NCI-H146 treated with DMSO at 0.1 percent for 48 hours (cell line): Measurements from ENCODE around the gene CIT.

Experiments used
- DNase-seq: peaks from one replicate; lab custom pipeline; 2025; ENCODE audit not compliant: unreplicated experiment; lab: John Stamatoyannopoulos, UW

The CIT gene

DNA sequence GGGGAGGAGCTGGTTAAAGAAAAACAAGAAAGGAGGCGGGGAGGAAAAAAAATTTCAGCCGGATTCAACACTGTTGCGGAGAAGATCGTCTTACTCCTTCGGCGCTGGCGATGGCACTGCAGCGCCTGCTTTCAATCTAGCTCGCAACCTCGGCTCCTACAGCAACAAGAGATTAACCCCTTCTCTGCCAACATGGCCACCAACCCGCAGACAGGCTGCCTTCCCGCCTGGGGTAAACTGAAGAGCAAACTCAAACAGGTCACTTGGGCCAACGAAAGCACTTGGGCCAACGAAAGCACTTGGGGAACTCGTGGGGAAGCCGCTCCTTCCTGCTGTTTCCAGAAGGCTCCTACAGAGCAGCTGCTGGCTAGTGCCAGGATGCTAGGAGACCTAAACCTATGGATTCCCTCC lies 73.7 kb downstream of the CIT start:
- no peak for DNase-seq

DNA sequence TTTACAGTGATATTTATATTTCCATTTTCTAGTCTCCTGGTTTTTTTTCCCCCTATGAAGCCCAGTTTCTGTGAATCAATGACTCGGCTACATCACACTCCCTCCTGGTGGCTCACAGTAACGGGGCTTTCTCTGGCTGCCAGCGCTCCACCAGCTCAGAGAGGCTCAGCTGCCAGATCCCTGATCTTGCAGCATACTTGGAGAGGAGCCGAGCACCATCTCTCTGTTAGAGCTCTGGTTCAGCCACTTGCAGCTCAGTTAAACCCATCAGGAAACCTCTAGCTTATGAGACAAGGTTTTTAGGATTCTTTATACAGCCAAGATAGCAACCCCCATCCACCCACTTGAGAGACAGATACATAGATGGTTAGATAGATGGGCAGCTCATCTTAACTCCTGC lies 74.6 kb downstream of the CIT start:
- DNase-seq = no peak

DNA sequence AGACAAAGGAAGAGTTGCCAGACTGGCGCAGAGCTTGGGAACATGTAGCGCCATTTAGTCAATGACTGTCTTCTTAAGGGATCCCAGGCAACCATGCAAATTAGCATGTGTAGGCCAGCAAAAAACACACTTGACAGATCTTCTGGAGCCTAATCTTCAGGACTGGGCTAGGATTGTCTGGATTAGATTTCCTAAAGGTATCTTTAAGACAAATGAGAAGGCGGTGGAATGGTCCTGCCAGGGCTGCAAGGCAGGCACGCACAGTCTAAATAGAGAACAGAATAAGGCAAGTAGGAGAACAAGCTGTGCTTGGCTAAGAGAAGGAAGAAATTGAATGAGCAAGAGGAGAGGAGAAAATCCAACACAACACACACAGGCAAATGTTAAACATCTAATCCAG lies 80.0 kb downstream of the CIT start:
- DNase-seq = no peak

DNA sequence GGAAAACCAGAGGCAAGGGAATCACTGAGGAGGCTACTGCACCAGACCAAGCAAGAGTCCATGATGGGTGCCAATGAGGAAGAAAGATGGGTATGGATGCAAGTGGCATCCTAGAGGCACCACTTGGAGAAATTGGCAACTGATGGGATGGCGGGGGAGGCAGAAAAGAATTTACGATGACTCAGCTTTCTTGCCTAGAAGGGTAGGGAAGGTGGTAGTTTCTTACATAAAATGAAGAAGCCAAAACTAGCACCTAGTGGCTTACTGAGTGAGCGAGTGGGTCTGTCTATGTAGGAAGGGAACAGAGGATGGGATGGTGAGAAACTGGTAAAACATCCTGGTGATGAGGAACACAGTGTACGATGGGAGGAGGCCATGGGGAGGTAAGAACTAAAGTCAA lies 80.8 kb downstream of the CIT start:
- no peak for DNase-seq

DNA sequence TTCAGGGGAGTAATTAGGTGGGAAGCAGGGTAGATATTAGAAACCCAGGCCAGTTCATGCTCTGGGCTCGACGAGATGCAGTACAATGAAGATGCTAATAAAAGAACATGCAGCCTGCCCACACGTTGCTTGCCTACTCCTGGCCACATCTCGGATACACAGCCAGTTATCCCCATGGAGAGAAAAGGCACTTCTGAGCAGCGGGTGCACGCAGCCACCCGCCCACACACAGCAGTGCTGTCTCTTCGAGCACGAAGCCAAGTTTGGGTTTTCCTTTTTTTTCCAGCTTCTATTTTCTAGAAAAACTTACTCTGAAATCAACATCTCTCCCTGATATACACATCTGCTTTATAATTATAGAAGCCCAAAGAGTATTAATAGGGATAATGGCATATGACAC lies 85.7 kb downstream of the CIT start:
- DNase-seq = no peak

DNA sequence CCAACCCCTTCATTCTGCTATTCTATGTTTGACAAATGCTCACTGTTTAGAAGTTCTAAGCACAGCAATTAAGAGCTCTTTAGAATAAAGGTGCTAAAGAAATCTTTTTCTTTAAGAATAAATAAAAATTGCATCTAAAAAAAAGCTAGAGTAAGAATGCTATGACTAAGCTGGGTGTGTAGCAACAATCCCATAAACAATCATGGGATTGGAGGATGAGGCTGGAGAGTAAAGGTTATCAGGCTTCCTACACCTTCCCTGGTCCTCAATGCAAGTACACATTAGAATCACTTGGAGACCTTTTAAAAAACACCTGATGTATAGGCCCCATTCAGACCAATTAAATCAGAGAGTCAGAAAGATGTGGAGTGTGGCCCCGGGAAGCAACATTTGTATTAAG lies 88.3 kb downstream of the CIT start:
- no peak for DNase-seq

DNA sequence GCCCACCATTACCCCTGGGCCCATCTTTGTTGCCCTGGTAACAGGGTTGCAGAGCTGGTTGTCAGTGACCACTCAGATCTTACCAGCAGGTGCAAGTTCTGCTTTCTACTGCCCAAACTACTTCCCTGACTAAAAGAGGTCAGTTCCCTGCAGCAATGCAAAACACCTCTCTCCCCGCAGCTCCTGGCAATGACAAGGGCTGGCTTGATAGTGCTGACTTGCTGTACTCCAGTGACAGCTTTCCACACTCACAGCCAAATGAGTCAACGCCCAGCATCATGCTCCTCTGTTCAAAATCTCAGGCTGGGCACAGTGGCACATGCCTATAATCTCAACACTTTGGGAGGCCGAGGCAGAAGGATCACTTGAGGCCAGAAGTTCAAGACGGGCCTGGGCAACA lies 90.6 kb downstream of the CIT start:
- DNase-seq = no peak

DNA sequence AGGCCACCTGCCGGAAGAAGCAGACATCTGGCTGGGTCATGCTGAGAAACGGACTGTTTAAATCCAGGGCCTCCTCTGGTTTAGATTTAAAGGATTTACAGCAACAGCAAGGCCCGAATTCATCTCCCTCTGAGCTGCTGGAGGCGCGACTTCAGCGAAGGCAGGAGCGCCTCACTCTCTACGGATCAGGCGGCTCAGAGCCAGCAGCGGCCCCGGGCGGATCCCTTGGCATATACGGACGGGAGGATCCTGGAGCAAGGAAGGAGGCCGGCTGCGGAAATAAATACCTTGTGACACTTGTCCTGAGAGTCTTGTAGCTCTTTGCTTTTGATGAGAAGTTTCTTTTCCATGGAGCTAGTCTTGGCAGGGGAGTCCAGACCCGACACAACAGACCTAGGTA lies 92.4 kb downstream of the CIT start:
- DNase-seq = no peak

DNA sequence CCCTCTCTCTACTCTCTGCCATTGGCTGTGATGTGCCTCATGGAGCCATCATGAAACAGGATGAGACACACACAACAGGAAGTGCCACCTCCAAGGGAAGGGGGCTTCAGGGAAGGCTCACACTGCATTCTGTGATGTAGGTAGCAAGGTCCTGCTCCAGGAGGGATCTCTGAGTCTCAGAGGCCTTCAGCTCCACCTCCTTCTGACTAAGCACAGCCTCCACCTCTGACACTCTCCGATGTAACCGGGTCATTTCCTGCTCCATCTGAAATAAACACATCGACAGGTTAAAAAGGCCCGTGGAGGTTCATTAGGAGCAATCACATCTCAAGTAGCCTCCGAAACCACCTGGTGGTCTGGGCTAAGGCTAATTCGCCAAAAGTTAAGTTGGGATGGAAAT lies 93.3 kb downstream of the CIT start:
- DNase-seq = no peak

DNA sequence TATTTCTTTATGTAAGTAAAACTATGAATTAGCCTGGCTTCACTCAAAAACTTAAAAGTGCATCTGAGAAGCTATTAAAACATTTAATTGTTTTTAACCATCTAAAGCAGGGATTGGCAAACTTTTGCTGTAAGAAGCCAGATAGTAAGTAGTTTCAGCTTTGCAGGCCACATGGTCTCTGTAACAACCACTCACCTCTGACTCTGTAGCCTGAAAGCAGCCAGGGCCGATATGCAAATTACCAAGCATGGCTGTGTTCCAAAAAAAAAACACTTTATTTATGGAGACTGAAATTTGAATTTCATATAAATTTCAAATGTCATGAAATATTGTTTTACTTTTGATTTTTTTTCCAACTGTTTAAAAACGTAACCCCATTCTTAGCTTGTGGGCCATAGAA lies 95.3 kb downstream of the CIT start:
- DNase-seq = no peak

DNA sequence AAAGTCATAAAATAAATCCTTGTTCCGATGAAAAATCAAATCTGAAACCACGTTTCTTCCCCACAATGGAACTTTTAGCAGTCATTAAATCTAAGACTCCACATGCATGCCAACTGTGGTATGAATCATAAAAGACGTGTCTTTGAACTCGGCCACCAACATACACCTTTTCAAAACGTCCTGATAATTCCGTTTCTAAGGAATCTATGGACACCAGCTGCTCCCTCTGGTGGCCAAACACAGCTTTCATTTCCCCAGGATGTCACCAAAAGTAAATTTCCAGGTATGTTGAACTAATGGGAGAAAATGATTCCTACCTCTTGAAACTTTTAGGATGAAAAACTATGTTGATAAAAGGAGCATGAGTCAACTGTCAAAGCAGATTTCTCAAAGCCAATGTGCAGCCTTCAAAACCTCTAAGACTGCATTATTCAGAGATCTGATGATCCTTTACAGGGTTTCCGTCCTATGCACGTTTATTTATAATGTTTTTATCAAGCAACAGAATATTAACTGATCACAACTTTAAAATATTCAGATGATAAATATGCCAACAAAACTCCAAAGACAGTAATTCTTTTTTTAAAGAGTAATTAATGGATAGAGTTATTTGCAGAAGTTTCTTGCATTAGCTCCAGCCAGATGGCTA lies 96.2 kb downstream of the CIT start:
- DNase-seq = no peak

DNA sequence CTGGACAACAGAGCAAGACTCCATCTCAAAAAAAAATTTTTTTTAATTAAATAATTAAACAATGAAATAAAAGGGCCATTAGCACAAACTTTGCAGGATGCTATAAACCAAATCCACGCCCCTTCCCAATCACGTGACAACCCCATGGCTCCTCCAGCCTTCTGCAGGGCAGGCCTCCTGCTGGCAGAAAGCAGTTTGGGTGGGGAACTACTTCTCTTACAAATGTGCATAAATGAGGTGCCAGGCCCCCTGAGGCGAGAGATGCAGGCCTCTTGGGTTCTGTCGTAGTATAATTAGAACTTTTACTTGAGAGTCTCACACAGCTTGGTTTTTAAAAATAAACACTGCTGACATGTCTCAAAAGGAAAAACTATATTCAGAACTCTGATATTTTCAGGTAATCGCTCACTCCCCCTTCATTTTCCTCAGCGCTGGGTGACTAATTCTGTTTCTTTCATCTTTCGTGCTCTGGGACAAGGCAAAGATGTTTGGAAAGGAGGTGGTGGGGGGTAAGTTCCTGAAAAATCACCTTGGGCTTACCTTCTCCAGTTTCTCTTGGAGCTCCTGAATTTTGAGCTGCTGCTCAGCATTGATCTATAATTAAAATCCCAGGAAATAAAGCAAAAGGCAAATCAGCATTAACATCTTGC lies 101.7 kb downstream of the CIT start:
- no peak for DNase-seq

DNA sequence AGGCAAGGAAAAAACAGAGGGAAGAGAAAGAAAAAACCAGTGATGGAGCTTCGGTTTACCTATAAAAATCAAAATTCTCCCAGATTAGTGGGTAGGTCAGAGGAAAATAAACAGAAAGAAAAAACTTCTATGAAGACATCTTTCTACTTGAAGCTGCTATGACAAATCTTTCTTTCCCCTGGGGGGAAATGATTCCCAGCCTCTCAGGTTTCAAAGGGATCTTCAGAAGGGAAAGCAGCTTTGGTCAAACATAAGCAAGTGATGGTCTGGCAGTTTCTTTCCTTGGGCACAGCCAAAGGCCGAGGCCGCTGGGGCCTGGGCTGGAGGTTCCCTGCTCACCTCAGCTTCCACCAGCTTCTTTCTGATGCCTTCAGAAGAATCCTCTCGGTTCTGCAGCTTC lies 104.7 kb downstream of the CIT start:
- no peak for DNase-seq

DNA sequence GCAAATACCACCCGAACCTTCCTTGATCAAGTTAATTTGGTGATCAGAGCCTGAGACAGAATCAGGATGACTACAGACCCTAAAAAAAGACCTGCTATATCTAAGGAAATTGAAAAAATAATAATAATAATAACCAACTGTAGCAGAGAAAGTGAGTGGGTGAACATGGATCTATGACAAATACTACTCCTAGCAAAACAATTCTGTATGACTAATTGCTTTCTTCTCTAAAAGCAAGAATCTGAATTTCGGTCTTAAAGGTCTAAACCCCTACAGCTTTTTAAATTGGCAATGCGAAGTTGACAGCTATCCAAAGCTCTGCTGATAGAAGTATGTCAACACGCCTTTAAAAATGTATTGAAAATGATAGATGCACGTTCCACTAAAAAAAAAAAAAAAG lies 107.0 kb downstream of the CIT start:
- no peak for DNase-seq

DNA sequence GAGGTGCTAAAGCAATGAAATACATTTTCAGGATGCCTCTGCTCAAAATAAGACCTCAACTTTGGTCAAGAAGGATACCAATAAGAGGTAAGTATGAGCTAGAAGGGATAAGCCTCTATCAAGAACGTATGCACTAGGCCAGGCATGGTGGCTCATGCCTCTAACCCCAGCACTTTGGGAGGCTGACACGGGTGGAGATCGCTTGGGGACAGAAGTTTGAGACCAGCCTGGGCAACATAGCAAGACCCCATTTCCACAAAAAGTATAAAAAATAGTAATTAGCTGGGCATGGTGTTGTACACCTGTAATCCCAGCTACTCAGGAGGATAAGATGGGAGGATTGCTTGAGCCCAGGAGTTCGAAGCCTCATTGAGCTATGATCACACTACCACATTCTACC lies 114.5 kb downstream of the CIT start:
- DNase-seq = no peak

DNA sequence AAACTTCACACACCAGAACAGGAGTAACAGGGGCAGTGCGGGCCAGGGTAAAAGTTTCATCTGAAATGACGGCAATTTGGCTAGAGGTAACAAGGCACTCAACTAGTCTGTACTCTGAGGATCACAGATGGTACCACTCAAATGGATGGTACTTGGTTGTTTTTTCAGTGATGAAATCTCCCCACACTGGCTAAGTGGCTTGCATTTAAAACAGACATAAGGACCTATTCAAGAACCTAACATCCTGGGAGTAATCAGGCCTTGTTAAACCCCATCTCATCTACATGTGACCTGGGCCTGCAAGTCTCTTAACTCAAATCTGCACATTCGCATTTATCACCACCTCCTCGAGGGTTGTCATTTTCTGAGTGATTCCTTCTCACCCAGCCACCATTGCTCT lies 118.4 kb downstream of the CIT start:
- DNase-seq = no peak

DNA sequence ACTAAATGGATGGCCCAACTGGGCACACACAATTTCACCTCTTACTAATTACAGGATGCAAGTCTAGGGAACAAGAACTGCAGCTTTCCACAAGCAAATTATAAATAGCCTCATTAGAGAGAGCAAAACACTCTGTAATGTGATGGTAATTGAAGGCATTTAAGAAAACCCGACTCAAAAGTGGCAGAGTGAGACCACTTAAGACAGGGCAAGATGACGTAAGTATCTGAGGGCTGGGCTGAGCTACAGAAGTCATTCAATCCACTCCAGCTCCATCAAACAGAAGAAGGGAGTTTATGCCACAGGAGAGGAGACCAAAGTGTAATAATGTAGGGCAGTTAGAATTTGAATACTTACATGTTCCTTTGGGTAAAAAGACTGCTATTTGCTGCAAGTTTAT lies 118.9 kb downstream of the CIT start:
- DNase-seq = no peak

DNA sequence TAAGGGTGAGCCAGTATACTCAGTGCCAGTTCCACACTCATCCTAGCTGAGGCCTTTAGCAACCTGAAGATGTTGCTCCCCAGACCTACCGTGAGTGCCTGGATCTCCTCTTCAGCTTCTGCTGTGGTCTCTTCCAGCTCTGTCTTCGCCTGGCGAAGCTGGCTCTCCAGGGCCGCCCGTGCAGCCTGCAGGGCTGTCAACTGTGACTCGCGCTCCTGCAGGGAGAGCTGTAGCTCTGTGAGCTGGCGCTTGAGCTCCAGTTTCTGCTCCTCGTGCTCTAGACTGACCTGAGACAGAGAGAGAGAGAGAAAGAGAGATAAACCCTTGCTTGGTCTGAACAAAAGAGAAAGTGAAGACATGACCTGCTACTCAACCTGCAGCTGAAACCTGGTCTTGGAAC lies 125.2 kb downstream of the CIT start:
- no peak for DNase-seq

DNA sequence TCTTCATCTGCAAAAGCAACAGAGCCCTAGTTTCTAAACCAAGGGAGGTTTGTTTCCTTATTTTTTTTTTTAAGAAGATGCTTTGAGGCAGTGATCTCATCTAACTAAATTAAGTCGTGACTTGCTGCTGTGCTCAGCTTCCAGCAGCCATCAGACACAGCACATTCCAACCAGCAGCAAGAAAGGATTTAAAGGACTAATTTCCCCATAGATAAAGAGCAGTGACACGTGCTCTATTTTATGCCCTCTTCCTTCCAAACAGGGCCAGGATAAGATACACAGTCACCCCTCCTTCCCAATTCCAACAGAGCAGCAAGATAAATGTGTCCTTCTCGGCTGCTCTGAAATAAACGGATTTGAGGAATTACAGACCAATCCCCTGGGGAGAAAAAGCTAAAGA lies 127.5 kb downstream of the CIT start:
- DNase-seq = no peak

DNA sequence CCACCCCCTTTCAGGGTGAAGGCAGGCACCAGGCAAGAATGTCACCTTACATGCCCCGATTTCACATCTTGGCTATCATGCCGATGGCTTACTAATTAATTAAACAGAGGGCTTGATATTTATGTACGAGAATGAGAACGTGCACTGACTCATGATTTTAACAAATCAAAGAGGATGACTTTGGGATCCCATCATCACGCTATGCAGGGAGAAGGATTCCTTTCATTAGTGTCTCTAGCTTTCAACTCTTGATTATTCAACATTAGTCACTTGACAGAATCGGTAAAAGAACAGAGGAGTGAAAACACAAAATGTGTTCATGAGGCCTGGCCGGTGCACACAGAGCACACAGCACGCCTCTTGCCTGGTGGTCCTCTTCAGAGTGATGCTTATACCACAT lies 128.6 kb downstream of the CIT start:
- DNase-seq = no peak

DNA sequence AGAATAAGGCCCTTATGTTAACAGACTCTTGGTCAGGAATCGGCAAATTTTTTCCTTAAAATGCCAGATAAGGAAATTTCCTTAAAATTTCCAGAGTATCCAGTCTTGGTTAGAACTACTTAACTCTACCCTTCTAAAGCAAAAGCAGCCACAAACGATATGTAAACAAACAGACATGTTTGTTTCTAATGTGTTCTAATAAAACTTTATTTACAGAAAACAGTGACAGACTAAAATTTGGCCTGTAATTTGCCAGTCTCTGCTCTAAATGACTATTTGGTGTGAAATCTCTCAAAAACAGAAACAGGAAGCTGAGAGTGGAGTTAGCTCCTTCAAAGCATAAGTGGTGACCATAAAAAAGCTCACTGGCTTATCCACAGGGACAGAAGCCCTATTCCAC lies 131.0 kb downstream of the CIT start:
- DNase-seq = no peak

DNA sequence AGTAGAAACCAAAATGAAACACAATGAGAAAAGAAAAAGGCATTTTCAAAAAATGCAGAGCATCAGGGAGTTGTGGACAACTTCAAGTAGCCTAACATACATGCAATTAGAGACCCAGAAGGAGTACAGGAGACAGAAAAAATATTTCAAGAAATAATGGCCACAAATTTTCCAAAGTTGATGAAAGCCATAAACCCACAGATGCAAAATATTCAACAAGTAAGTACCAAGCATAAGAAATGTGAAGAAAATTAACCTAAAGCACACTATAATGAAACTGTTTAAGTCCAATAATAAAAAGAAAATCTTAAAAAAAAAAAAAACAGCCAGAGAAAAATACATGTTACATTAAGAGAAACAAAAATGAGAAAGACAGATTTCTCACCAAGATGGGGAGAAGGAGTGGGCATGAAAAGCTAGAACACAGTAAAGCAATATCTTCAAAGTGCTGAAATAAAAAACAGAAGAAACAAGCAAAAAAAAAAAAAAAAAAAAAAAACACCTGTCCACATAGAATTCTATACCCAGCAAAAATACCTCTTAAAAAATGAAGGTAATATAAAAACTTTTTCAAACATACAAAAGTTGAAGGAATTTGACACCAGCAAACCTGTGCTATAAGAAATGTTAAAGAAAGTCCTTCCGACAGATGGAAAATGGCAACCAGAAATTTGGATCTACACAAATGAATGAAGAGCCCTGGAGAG lies 132.1 kb downstream of the CIT start:
- no peak for DNase-seq

DNA sequence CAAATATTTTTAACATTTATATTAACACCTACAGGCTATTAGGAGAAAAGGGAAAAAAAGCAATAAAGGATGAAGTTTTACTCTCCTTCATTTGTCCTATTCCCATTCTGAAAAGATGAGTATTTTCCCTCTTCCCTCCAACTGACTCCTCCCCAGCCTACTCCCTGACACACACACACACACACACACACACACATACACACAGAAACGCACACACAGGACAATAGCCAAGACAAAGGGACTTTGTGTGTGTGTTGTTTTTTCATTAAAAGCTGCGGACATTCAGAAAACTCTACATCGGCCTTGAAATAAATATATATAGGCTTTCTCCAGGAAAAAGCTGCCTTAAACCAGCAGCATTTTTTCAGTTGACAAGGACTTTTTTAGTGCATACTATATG lies 134.4 kb downstream of the CIT start:
- DNase-seq = no peak
